G401.6 (cell line): ENCODE measurements around the gene SYT8.
"Not testable (repeated sequence)": the region's sequence is repeated elsewhere in the genome, so short reads cannot be mapped to it uniquely, and the experiment has no call there.

Experiments used
- FAIRE-seq: peaks from 2 replicates; lab custom pipeline; 2012; peaks lifted over from hg19 to GRCh38; lab: Jason Lieb, UNC

Gene SYT8

GRCh38 chr11:1873813-1874150 is 39.0 kb downstream of the SYT8 start:
- FAIRE-seq = not testable (repeated sequence)

GRCh38 chr11:1874441-1875092 is 39.8 kb downstream of the SYT8 start:
- FAIRE-seq = not testable (repeated sequence)

DNA sequence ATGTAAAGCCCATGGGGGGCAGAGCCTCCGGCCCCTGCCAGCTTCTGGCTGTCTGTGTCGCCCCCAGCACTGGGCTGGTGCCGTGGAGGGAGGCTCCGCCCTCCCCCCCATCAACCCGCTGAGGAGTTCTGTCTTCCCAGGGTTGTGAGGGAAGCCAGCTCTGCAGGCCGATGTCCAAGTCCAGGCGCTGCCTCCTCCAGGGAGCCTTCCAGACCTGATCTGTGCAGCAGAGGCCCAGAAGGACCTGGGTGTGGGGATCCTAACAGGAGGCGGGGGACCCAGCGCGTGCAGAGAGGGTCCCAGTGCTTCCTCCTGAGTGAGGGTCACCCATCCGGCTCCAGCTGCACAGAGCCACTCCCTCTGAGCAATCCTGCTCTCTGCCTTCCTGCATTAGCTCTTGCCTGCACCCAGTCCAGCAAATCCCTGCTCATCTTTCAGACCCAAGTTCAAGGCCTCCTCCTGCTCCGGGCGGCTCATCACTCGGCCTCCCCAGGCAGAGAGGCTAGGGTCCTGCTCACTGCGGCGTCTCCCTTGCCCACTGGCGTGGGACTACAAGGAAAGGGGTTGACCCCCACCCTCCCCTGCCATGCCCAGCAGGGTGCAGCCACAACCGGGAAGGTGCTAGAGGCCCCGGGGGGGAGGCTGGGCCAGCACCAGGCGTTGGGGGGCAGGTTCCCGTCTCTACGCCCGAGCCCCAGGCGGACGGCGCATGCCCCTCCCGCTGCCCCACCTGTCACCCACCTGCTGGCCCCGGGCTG is 40.5 kb downstream of the SYT8 start:
- FAIRE-seq = no peak

DNA sequence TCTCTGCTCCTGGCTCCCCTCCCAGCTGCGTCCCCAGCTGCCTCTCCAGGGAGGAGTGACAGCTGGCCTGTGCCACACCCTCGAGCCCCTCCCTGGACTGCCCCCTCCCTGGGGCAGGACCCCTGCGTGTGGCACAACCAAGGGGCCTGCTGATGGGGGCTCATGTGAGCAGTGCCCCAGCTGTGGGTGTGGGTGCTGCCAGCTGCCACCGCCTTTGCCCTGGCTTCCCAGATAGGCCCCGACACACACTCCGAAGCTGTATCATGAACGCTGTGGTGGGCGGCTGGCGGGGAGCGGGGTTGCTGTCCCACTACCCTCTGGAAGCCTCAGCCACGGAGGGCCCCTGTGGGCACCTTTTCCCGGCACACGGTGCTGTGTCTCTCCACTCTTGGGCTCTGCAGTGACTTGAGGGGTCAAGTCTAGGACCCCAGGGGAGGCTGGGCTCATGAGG is 41.1 kb downstream of the SYT8 start:
- FAIRE-seq = not testable (repeated sequence)

GRCh38 chr11:1876361-1877063 is 41.7 kb downstream of the SYT8 start:
- FAIRE-seq = no peak

DNA sequence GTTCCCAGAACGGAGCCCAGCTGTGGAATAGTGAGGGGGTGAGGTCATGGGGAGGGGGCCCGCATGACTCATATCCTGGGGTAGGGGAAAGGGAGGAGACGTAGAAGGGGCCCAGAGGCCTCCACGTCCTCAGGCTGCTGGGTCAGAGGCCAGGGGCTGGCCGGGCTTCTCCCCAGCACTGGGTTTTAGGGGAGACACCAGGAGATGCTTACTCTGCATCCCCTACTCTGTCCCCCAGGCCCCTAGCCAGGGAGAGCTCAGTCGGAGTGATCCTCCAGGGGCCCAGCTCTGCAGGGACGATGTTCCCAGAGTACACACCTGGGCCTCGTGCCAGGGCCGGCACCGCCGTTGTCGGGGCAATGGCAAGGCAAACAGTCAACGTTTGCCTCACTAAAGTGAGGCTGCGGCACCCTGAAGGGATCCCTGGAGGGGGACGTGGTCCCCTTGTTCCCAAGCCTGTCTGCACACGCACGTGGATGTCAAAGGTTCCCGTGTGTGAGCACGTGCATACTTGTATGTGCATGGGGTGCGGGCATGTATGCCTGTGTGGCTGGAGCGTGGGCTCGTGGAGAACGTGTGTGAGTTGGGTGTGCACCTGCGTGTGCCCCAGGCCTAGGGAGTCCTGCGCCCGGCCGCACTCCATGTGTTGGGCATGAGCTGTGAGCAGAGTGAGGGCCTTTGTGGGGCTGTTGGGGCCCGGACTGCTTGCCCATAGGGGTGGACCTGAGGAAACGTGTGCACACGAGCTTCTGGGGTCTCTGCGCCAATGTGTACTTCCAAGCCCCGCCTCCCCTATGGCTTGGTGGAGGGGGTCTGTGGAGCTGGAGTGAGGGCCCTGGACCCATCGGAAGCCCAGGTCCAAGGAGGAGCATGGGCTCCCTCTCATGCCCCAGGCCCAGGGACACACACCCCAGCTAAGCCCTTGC is 42.7 kb downstream of the SYT8 start:
- FAIRE-seq = no peak

DNA sequence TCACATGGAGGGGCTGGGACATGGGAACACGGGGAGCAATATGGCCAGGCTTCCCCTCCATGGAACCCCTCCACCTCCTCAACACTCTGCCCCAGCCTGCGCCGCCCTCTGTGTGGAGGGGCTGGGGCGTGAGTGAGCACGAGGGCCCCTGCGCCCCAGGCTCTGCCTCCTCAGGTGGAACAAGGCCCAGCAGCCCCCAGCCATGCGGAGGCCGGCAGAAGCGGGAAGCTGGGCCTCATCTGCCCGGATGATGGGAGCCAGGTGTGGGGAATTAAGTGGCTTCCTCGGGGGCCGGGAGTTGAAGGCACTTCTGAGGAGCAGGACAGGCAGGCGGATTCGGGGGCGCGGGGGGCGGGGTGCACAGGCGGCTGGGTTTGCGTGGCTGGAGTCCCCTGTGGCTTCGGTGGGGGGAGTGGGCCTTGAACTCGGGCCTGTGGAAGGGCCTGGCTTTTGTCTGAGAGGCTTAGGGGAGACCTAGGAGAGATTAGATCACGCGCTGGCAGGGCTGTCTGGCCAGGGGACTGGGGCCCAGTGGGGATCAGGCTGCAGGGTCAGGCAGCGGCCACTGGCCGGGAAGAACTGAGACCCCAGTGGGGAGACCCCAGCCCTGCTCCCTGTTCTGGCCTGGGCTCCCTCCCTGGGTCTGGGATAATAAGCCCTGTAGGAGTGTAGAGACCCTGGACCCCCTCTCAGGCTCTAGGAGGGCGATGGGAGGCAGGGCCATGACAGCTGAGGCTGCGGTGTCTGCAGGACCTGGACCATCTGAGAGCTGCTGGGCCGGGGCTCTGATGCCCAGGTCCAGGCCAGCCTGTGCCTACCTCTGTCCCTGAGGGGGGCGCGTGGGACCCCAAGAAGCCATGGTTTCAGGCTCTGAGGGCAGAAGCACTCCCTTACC is 43.6 kb downstream of the SYT8 start:
- no peak for FAIRE-seq

DNA sequence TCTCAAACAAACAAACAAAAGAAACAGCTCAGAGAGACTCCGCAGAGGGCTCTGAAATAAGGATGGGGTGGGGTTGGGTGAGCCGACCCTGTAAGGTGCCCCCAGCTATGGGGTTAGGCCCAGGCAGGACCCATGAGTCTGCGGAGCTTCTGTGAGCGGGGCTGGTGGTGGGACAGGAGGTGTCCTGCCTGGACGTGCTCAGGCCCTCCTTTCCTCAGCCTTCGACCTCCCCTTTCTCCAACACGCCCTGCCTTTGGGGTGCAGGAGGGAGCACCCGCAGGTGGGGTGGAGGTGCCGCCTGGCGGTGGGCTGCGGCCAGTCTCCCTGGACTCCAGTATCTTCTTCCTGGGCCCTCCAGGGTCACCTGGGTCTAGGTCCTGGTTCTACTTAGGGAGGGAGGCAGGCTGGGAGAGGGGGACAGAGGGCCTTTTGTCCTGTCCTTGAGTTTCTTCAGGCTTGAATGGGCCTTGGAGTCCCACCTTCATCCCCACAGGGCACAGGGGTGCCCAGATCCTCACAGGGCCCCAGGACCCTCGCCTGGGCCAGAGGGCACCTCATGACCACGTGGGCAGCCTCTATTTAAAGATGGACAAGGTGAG is 44.7 kb downstream of the SYT8 start:
- FAIRE-seq = no peak

DNA sequence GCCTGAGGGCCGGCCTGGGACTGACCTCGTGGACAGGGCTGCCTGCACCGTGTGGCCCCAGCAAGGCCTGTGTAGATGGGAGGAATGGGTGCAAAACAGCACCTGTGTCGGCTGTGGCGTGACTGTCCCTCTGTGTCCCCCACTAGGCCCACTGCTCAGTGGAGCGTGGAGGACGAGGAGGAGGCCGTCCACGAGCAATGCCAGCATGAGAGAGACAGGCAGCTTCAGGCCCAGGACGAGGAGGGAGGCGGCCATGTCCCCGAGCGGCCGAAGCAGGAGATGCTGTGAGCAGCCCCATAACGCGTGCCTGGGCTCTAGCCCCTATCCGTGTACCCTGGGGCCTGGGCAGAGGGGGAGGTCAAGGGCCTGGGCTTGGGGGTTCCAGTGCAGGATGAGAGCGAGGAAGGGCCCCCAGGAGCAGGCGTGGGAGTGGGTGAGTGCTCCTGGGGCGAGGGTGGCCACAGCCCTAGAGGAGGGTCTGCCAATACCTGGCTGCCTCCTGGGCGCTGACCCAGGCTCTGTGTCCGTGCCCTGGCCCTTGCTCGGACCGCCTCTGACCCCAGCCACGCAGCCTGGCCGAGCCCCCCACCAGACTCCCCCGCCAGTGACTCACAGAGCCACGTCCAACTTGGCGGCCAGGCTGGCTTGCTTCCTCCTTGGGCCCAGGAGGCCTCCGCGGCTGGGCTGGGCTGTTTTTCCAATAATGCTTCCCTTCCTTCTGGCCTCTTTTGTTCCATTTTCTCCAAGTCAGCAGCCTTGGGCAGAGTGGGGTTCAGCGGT is 45.3 kb downstream of the SYT8 start:
- FAIRE-seq = no peak

GRCh38 chr11:1880746-1881441 is 46.1 kb downstream of the SYT8 start:
- no peak for FAIRE-seq

DNA sequence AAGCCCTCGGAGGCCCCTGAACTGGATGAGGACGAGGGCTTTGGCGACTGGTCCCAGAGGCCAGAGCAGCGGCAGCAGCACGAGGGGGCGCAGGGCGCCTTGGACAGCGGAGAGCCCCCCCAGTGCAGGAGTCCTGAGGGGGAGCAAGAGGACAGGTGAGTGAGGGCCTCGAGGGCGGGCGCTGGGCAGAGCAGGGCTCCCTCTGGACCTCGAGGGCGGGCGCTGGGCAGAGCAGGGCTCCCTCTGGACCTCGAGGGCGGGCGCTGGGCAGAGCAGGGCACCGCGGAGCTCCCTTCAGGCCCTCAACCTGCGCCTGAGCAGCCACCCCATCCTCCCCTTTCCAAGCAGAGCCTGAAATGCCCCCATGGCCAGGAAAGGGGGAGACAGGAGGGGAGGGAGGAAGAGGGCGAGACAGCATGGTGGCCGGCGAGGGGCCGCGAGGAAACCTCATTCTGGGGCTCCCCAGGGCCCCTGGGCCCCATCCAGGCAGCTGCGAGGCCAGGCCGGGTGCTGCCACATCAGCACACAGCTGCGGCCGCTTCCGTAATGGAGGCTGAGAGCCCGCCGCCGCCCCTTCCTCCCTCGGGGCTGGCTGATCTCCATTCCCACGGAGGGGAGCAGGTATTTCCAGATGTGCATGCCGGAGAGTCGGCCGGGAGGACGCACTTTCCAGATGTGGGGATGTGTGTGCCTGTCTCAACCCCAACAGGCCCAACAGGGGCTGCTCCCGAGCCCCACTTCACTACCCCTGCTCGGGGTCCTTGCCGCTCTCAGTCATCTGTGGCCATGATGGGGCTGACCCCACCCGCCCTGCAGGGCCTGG is 46.9 kb downstream of the SYT8 start:
- no peak for FAIRE-seq

GRCh38 chr11:1882265-1883238 is 47.8 kb downstream of the SYT8 start:
- no peak for FAIRE-seq

DNA sequence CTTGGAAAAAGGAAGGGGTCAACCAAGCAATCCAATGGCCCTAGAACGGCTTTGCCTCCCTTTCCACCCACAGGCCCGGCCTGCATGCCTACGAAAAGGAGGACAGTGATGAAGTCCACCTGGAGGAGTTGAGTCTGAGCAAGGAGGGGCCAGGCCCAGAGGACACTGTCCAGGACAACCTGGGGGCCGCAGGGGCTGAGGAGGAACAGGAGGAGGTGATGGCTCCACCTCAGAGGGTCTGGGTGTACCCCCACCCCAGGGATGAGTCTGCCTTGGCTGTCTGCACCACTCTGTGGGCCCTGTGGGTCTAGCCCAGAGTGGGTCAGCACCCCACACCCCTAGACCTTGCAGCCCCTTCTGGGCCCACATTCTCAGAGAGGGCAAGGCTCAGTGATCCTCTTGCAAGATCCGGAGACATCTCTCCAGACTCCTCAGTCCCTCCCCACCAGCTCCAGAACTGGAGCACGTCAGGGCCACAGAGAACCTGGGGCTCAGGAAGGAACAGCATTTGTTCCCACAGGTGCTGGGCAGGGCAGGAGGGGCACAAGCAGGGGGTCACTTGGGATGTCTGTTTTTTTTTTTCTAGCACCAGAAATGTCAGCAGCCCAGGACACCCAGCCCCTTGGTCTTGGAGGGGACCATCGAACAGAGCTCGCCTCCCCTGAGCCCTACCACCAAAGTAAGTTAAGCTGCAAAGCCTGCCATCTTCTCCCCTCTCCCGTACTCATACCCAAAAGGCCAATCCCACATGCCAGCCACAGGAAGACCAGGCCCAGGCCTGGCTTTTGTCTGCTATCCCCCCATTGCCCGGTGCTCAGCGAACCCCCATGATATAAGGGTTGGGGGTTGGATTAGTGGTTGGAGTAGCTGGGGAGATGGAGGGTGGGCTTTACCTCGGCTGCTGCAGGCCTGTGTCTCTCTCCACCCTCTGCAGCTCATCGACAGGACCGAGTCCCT is 48.8 kb downstream of the SYT8 start:
- FAIRE-seq = no peak

DNA sequence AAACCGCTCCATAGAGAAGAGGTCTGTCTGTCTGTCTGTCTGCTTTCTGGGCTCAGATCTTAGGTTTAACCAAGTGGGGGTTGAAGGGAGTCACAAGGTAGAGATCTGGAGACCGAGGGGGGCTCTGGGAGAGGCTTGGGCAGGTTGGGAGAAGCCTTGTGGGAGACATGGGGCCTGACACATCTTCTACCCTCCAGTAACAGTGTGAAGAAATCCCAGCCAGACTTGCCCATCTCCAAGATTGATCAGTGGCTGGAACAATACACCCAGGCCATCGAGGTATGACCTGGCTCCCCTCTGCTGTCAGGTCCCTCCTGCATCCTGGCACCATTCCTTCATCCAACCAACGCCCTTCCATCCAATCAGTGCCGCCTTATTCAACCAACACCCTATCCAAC is 49.5 kb downstream of the SYT8 start:
- FAIRE-seq = no peak

DNA sequence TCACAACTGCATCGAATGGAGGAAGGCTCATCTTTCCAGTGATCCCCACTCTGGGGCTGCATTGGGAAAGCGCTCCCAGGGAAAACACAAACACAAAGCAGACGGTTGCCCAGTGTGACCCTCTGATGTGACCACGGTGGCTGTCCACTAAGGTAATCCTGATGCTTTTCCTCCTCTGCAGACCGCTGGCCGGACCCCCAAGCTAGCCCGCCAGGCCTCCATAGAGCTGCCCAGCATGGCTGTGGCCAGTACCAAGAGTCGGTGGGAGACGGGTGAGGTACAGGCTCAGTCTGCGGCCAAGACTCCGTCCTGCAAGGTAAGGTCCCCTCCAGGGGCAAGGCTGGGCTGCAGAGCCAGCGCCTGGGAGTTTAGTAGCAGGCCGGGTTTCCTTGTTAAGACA is 51.8 kb downstream of the SYT8 start:
- not testable (repeated sequence) for FAIRE-seq
